HL-60 (cell line): ENCODE measurements around the gene ALPK3.

Source experiments
- POLR2AphosphoS5 ChIP-seq: IDR thresholded peaks from 2 replicates; pipeline ENCODE4 v1.6.1; 2012; ENCODE audit warnings: low read depth
- TF ChIP-seq, protein P1 (sequence below): IDR thresholded peaks from one replicate; pipeline ENCODE4 v1.5.1; 2011; ENCODE audit warnings: low read length, control low read depth, inconsistent platforms; ENCODE audit not compliant: insufficient read depth
- TF ChIP-seq, protein P2 (sequence below): IDR thresholded peaks from 2 replicates; pipeline ENCODE4 v1.6.1; 2012; ENCODE audit warnings: low read depth; ENCODE audit not compliant: insufficient replicate concordance

DNA sequence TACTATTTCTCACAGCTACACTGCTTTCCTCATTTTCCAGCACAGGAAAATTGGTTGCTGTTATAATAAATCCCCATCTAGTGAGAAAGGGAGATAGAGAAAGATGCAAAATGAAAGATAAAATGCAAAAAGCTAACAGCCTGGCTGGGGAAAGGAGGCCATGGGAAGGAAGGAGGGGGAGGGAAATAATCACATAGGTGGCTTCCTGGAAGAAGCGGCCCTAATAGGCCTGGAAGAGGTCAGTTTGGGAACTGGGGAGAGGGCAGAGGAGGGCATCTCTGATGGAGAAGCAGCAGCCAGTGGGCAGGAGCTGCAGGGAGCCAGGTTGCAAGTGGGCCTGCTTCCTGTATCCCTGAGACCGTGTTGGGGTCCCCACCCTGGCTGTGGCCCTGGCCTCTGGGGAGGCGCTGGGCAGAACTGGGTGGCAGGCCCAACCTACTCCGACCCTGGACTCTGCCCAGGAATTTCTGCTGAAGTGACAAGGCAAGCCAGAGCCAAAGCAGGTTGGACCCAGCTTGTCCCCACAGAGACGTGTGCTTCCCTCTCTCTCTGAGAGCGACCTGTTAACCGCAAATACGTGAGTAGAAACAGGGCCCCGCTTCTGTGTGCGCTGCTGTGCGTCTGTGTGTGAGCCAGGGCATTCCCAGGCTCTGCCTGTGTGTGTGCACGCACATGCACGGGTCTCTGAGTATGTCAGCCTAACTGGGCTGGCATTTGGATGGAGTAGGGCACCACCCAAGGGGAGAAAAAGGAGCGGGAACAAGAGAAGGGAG lies 69.2 kb downstream of the ALPK3 start:
- TF ChIP-seq, protein P1, sequence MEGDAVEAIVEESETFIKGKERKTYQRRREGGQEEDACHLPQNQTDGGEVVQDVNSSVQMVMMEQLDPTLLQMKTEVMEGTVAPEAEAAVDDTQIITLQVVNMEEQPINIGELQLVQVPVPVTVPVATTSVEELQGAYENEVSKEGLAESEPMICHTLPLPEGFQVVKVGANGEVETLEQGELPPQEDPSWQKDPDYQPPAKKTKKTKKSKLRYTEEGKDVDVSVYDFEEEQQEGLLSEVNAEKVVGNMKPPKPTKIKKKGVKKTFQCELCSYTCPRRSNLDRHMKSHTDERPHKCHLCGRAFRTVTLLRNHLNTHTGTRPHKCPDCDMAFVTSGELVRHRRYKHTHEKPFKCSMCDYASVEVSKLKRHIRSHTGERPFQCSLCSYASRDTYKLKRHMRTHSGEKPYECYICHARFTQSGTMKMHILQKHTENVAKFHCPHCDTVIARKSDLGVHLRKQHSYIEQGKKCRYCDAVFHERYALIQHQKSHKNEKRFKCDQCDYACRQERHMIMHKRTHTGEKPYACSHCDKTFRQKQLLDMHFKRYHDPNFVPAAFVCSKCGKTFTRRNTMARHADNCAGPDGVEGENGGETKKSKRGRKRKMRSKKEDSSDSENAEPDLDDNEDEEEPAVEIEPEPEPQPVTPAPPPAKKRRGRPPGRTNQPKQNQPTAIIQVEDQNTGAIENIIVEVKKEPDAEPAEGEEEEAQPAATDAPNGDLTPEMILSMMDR, result no peak
- TF ChIP-seq POLR2AphosphoS5, result no peak
- TF ChIP-seq, protein P2, sequence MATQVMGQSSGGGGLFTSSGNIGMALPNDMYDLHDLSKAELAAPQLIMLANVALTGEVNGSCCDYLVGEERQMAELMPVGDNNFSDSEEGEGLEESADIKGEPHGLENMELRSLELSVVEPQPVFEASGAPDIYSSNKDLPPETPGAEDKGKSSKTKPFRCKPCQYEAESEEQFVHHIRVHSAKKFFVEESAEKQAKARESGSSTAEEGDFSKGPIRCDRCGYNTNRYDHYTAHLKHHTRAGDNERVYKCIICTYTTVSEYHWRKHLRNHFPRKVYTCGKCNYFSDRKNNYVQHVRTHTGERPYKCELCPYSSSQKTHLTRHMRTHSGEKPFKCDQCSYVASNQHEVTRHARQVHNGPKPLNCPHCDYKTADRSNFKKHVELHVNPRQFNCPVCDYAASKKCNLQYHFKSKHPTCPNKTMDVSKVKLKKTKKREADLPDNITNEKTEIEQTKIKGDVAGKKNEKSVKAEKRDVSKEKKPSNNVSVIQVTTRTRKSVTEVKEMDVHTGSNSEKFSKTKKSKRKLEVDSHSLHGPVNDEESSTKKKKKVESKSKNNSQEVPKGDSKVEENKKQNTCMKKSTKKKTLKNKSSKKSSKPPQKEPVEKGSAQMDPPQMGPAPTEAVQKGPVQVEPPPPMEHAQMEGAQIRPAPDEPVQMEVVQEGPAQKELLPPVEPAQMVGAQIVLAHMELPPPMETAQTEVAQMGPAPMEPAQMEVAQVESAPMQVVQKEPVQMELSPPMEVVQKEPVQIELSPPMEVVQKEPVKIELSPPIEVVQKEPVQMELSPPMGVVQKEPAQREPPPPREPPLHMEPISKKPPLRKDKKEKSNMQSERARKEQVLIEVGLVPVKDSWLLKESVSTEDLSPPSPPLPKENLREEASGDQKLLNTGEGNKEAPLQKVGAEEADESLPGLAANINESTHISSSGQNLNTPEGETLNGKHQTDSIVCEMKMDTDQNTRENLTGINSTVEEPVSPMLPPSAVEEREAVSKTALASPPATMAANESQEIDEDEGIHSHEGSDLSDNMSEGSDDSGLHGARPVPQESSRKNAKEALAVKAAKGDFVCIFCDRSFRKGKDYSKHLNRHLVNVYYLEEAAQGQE, result no peak
